DOHH2 (cell line): ENCODE data around the gene MYO1H.

Experiments used
- H3F3A ChIP-seq: fragments of 200-600 bp; sonication (generic), shearing (Covaris generic); 2 replicates; pipeline ENCODE4 v1.6.0; 2016; ENCODE audit warnings: antibody characterized with exemption, mild to moderate bottlenecking; ENCODE audit not compliant: control insufficient read depth, insufficient read depth
- H3K27ac ChIP-seq: fragments of 200-600 bp; sonication (generic); 2 replicates; pipeline ENCODE4 v1.5.1; 2014; ENCODE audit warnings: low read depth, mild to moderate bottlenecking, low read length, moderate library complexity
- H3K27me3 ChIP-seq: fragments of 200-600 bp; sonication (generic); 2 replicates; pipeline ENCODE4 v1.6.1; 2014; ENCODE audit warnings: mild to moderate bottlenecking, low read length, mixed read lengths; ENCODE audit not compliant: control insufficient read depth
- H3K36me3 ChIP-seq: fragments of 200-600 bp; sonication (generic); 2 replicates; pipeline ENCODE4 v1.6.1; 2014; ENCODE audit warnings: mild to moderate bottlenecking, low read length, moderate library complexity, mixed read lengths; ENCODE audit not compliant: control insufficient read depth
- H3K4me1 ChIP-seq: fragments of 200-600 bp; sonication (generic); 2 replicates; pipeline ENCODE4 v1.6.1; 2014; ENCODE audit warnings: mild to moderate bottlenecking, low read length, mixed read lengths; ENCODE audit not compliant: control insufficient read depth
- H3K4me2 ChIP-seq: fragments of 200-600 bp; sonication (generic); 2 replicates; pipeline ENCODE4 v1.6.0; 2014; ENCODE audit warnings: mild to moderate bottlenecking, low read length, moderate library complexity
- H3K4me3 ChIP-seq: fragments of 200-600 bp; sonication (generic); 2 replicates; pipeline ENCODE4 v1.5.1; 2014; ENCODE audit warnings: mild to moderate bottlenecking, low read length, mixed read lengths
- H3K79me2 ChIP-seq: fragments of 200-600 bp; sonication (generic); 2 replicates; pipeline ENCODE4 v1.6.1; 2014; ENCODE audit warnings: mild to moderate bottlenecking, low read length, mixed read lengths; ENCODE audit not compliant: control insufficient read depth
- H3K9me2 ChIP-seq: fragments of 200-600 bp; sonication (generic); replicated peaks from 2 replicates; pipeline ENCODE4 v1.6.1; 2014; ENCODE audit warnings: mild to moderate bottlenecking, low read length, mixed read lengths; ENCODE audit not compliant: control insufficient read depth
- H3K9me3 ChIP-seq: fragments of 200-600 bp; sonication (generic); 2 replicates; pipeline ENCODE4 v1.6.1; 2014; ENCODE audit warnings: antibody characterized with exemption, low read length, mixed read lengths; ENCODE audit not compliant: control insufficient read depth, insufficient read depth
- H4K20me1 ChIP-seq: fragments of 200-600 bp; sonication (generic); 2 replicates; pipeline ENCODE4 v1.6.0; 2014; ENCODE audit warnings: low read depth, mild to moderate bottlenecking, antibody characterized with exemption, low read length, moderate library complexity; ENCODE audit not compliant: control insufficient read depth, insufficient read depth
- EZH2phosphoT487 ChIP-seq: fragments of 200-600 bp; sonication (generic); IDR thresholded peaks from 2 replicates; pipeline ENCODE4 v1.6.1; 2017; ENCODE audit warnings: borderline replicate concordance, mild to moderate bottlenecking, antibody characterized with exemption, low read length, moderate library complexity, mixed read lengths
- TF ChIP-seq, protein P1 (sequence below): fragments of 200-600 bp; sonication (generic); IDR thresholded peaks from one replicate; pipeline ENCODE4 v1.5.1; 2014; ENCODE audit warnings: antibody characterized with exemption, mild to moderate bottlenecking, low read depth, low read length; ENCODE audit not compliant: poor library complexity, severe bottlenecking

MYO1H gene

GRCh38 chr12:109489955-109490565, 142.4 kb downstream of the MYO1H start:
- Histone ChIP-seq H3K4me2 (no peak overlapping the region), H4K20me1 (no peaks in the 10 kb centered on the region), H3K9me2 (no peaks in the 10 kb centered on the region), H3K36me3 (peaks cover 65% of the 10 kb centered on the region), H3F3A (no peaks in the 10 kb centered on the region), H3K4me1 (no peaks in the 10 kb centered on the region), H3K4me3 (no peak overlapping the region), H3K27me3 (no peaks in the 10 kb centered on the region), H3K79me2 (no peaks in the 10 kb centered on the region), H3K27ac (no peak overlapping the region), H3K9me3 (no peaks in the 10 kb centered on the region)
- TF ChIP-seq EZH2phosphoT487: no peak
- TF ChIP-seq, protein P1, sequence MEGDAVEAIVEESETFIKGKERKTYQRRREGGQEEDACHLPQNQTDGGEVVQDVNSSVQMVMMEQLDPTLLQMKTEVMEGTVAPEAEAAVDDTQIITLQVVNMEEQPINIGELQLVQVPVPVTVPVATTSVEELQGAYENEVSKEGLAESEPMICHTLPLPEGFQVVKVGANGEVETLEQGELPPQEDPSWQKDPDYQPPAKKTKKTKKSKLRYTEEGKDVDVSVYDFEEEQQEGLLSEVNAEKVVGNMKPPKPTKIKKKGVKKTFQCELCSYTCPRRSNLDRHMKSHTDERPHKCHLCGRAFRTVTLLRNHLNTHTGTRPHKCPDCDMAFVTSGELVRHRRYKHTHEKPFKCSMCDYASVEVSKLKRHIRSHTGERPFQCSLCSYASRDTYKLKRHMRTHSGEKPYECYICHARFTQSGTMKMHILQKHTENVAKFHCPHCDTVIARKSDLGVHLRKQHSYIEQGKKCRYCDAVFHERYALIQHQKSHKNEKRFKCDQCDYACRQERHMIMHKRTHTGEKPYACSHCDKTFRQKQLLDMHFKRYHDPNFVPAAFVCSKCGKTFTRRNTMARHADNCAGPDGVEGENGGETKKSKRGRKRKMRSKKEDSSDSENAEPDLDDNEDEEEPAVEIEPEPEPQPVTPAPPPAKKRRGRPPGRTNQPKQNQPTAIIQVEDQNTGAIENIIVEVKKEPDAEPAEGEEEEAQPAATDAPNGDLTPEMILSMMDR: no peak

- Histone ChIP-seq H3K79me2 (no peaks in the 10 kb centered on the region), H3K9me3 (no peaks in the 10 kb centered on the region), H3K9me2 (no peaks in the 10 kb centered on the region), H3F3A (no peaks in the 10 kb centered on the region), H3K27ac (no peak overlapping the region), H3K4me2 (no peak overlapping the region), H3K27me3 (no peaks in the 10 kb centered on the region), H4K20me1 (no peaks in the 10 kb centered on the region), H3K4me3 (no peak overlapping the region), H3K36me3 (peaks cover 49% of the 10 kb centered on the region), H3K4me1 (no peaks in the 10 kb centered on the region)
- TF ChIP-seq, protein P1: no peak
- no peak for TF ChIP-seq EZH2phosphoT487
These were observed 144.0 kb downstream of the MYO1H start for GRCh38 chr12:109491671-109492070.

GRCh38 chr12:109492371-109492770, 144.7 kb downstream of the MYO1H start:
- H3K36me3 ChIP-seq: peaks cover 42% of the 10 kb centered on the region
- TF ChIP-seq, protein P1: no peak
- no peak for TF ChIP-seq EZH2phosphoT487
- no peaks in the 10 kb centered on the region for H3K9me3 ChIP-seq
- H3K4me3 ChIP-seq: no peak overlapping the region
- H3K9me2 ChIP-seq: no peaks in the 10 kb centered on the region
- no peak overlapping the region for H3K27ac ChIP-seq
- no peaks in the 10 kb centered on the region for H3F3A ChIP-seq
- no peaks in the 10 kb centered on the region for H3K79me2 ChIP-seq
- no peaks in the 10 kb centered on the region for H3K4me1 ChIP-seq
- no peaks in the 10 kb centered on the region for H4K20me1 ChIP-seq
- no peak overlapping the region for H3K4me2 ChIP-seq
- H3K27me3 ChIP-seq: no peaks in the 10 kb centered on the region
